Stomach smooth muscle (tissue), 2 donors: ENCODE results near the gene NLRC3.

Experiments
- H3K27ac ChIP-seq: one replicate; pipeline ENCODE4 v1.7.0; 2013; ENCODE audit warnings: mild to moderate bottlenecking, low read length, inconsistent platforms
- H3K27me3 ChIP-seq, 2 donors: one replicate each; pipeline ENCODE4 v1.7.0; 2013; ENCODE audit warnings: low read length in 2 of 2; ENCODE audit not compliant: insufficient read depth in 2 of 2, control insufficient read depth in 1 of 2
- H3K36me3 ChIP-seq, 2 donors: one replicate each; pipeline ENCODE4 v1.7.0; 2013; ENCODE audit warnings: low read length in 2 of 2; ENCODE audit not compliant: control insufficient read depth in 2 of 2, insufficient read depth in 2 of 2
- H3K4me1 ChIP-seq: one replicate; pipeline ENCODE4 v1.7.0; 2013; ENCODE audit warnings: low read length; ENCODE audit not compliant: control insufficient read depth, insufficient read depth
- H3K4me3 ChIP-seq, 2 donors: one replicate each; pipeline ENCODE4 v1.7.0; 2013; ENCODE audit warnings: low read length in 2 of 2
- H3K9ac ChIP-seq, 2 donors: one replicate each; pipeline ENCODE4 v1.7.0; 2013; ENCODE audit warnings: low read length in 2 of 2, mild to moderate bottlenecking in 1 of 2
- H3K9me3 ChIP-seq, 2 donors: one replicate each; pipeline ENCODE4 v1.7.0; 2013; ENCODE audit warnings: low read length in 2 of 2; ENCODE audit not compliant: control insufficient read depth in 2 of 2
- donor health status: healthy.
- donor health status: Pancreatic carcinoma.

NLRC3 gene

GRCh38 chr16:3579776-3580175, 2.6 kb upstream of the NLRC3 start:
- Histone ChIP-seq H3K27me3 (peaks cover 0 to 9% of the 10 kb centered on the region in 2 donors), H3K4me1 (peaks cover 2% of the 10 kb centered on the region), H3K4me3 (no peak overlapping the region), H3K9ac (no peak overlapping the region), H3K27ac (no peak overlapping the region), H3K36me3 (peaks cover 0 to 11% of the 10 kb centered on the region in 2 donors), H3K9me3 (no peaks in the 10 kb centered on the region)

DNA sequence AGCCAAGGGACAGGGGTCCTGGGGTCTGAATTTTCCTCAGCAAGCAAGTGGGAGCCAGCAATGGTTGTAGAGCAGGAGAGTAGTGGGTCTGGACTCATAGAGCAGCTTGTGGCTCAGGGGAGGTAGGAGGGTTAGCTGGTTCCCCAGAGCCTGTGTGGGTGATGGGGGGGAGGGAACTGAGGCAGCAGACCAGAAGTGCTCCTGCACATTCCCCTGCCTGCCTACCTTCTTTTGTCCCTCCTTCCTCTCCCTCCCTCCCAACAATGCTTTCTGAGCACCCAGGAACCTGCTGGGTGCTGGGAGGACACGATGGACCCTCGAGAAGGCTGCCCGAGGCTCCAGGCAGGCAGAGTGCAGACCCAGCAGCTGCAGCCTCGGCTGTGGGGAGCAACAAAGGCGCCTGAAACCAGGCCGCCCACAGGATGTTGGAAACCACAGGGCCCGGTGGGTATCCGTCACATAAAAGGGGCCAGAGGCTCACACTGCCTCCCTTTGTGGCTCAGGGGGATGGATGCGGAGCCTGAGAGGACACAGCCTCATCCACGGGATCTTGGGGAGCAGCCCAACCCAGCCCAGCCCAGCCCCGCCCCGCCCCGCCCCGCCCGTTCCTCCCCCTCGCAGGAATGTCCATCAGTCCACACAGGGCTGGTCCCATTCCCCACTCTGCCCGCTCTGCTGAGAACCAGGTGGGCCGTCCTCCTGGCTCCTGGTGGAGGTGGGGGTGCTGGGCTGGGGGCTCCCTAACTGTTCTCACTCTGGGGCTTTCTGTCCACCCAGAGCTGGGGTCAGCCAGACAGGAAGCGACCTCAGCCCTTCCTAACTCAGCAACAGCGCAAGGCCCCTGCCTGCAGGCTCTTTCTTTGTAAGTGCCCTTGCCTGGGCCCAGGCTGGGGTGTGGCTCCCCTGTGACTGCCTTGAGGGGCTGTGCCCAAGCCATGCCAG, 1.7 kb upstream of the NLRC3 start:
- Histone ChIP-seq H3K4me1 (peaks cover 2% of the 10 kb centered on the region), H3K27me3 (peaks cover 0 to 9% of the 10 kb centered on the region in 2 donors), H3K9me3 (no peaks in the 10 kb centered on the region), H3K36me3 (peaks cover 0 to 8% of the 10 kb centered on the region in 2 donors), H3K4me3 (no peak overlapping the region), H3K27ac (no peak overlapping the region), H3K9ac (no peak overlapping the region)

- no peak overlapping the region for H3K4me3 ChIP-seq
- H3K27ac ChIP-seq: no peak overlapping the region
Measured at GRCh38 chr16:3578121-3578520, 918 bp upstream of the NLRC3 start.

GRCh38 chr16:3576211-3576610, 992 bp downstream of the NLRC3 start:
- Histone ChIP-seq H3K27ac (no peak overlapping the region), H3K4me1 (peaks cover 2% of the 10 kb centered on the region), H3K27me3 (peaks cover 0 to 9% of the 10 kb centered on the region in 2 donors), H3K9ac (no peak overlapping the region), H3K4me3 (no peak overlapping the region), H3K36me3 (no peaks in the 10 kb centered on the region), H3K9me3 (no peaks in the 10 kb centered on the region)

More at GRCh38 chr16:3578121-3578520, 918 bp upstream of the NLRC3 start:
- Histone ChIP-seq H3K36me3 (peaks cover 0 to 5% of the 10 kb centered on the region in 2 donors), H3K27me3 (peaks cover 0 to 9% of the 10 kb centered on the region in 2 donors), H3K4me1 (peaks cover 2% of the 10 kb centered on the region), H3K9ac (no peak overlapping the region), H3K9me3 (no peaks in the 10 kb centered on the region)

- no peaks in the 10 kb centered on the region for H3K36me3 ChIP-seq
Measured at GRCh38 chr16:3575491-3575890, 1.7 kb downstream of the NLRC3 start.

DNA sequence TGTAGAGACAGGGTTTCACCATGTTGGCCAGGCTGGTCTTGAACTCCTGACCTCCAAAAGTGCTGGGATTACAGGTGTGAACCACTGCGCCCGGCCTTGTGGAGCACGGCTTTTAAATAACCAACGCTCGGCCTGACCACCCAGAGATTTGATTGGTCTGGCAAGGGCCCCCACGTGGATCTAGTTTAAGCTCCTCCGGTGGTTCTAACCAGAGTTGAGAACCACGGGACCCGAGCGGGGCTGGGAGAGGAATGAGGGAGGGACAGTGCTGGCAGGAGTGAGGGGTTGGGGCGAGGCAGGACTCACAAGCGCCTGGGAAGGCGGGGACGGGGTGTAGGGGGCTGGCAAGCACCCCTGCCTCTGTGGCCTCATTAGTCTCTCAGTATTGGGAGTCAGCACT, 3.0 kb downstream of the NLRC3 start:
- no peaks in the 10 kb centered on the region for H3K4me1 ChIP-seq
- H3K36me3 ChIP-seq: no peaks in the 10 kb centered on the region
- no peak overlapping the region for H3K9ac ChIP-seq
- H3K27me3 ChIP-seq: peaks cover 0 to 7% of the 10 kb centered on the region in 2 donors
- no peak overlapping the region for H3K27ac ChIP-seq
- no peak overlapping the region for H3K4me3 ChIP-seq
- peaks cover 5% of the 10 kb centered on the region in 2 donors for H3K9me3 ChIP-seq

More at GRCh38 chr16:3575491-3575890, 1.7 kb downstream of the NLRC3 start:
- H3K27me3 ChIP-seq: peaks cover 0 to 9% of the 10 kb centered on the region in 2 donors
- H3K9ac ChIP-seq: no peak overlapping the region
- no peak overlapping the region for H3K27ac ChIP-seq
- no peaks in the 10 kb centered on the region for H3K4me1 ChIP-seq
- no peak overlapping the region for H3K4me3 ChIP-seq
- H3K9me3 ChIP-seq: peaks cover 2% of the 10 kb centered on the region in 2 donors

GRCh38 chr16:3573146-3573815, 3.9 kb downstream of the NLRC3 start:
- H3K4me1 ChIP-seq: no peaks in the 10 kb centered on the region
- peaks cover 5% of the 10 kb centered on the region in 2 donors for H3K9me3 ChIP-seq
- H3K27me3 ChIP-seq: peaks cover 0 to 1% of the 10 kb centered on the region in 2 donors

DNA sequence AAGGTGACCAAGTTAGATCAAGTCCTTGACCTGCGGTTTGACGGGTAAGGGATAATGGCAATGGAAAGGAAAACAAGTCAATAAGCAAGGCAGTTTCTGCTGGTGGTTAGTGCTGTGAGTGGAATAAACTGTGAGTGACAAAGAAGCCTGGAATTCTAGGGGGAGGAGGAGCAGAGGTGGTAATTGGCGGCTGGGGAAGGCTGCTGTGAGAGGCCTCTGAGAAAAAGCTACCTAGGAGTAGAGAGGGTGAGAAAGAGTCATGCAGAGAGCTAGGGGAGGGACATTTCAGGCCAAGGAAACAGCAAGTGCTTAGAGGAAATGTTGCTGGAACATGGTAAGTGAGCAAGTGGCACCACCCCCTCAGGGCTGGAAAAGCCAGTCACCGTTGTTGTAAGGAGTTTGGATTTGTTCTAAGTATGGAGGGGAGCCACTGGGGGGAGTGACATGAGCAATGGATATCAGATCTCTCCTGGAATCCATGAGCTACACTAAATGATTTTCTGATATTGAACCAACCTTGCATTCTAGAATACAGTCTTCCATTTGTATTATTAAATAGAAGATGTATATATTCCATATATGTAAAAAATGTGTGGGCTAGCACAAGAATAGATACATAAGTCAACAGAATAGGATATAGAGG, 6.7 kb downstream of the NLRC3 start:
- Histone ChIP-seq H3K9me3 (peaks cover 5% of the 10 kb centered on the region in 2 donors), H3K27ac (no peak overlapping the region), H3K36me3 (no peaks in the 10 kb centered on the region), H3K9ac (no peak overlapping the region), H3K4me3 (no peak overlapping the region), H3K27me3 (no peaks in the 10 kb centered on the region), H3K4me1 (no peaks in the 10 kb centered on the region)

More at GRCh38 chr16:3573146-3573815, 3.9 kb downstream of the NLRC3 start:
- no peak overlapping the region for H3K27ac ChIP-seq
- no peaks in the 10 kb centered on the region for H3K36me3 ChIP-seq
- no peak overlapping the region for H3K4me3 ChIP-seq
- H3K9ac ChIP-seq: no peak overlapping the region

GRCh38 chr16:3569851-3570250, 7.4 kb downstream of the NLRC3 start:
- no peaks in the 10 kb centered on the region for H3K4me1 ChIP-seq
- no peak overlapping the region for H3K27ac ChIP-seq
- no peak overlapping the region for H3K9ac ChIP-seq
- peaks cover 5% of the 10 kb centered on the region in 2 donors for H3K9me3 ChIP-seq
- no peak overlapping the region for H3K4me3 ChIP-seq
- H3K36me3 ChIP-seq: no peaks in the 10 kb centered on the region
- H3K27me3 ChIP-seq: no peaks in the 10 kb centered on the region

GRCh38 chr16:3566990-3567389, 10.2 kb downstream of the NLRC3 start:
- Histone ChIP-seq H3K36me3 (no peaks in the 10 kb centered on the region), H3K4me1 (no peaks in the 10 kb centered on the region), H3K9ac (no peak overlapping the region), H3K9me3 (peaks cover 5% of the 10 kb centered on the region in 2 donors), H3K4me3 (no peak overlapping the region), H3K27ac (no peak overlapping the region), H3K27me3 (no peaks in the 10 kb centered on the region)
